ENCODE measurements around the gene SSTR4.

GRCh38 chr20:23050847-23051627 is 15.9 kb downstream of the SSTR4 start:
- TF ChIP-seq EZH2phosphoT487 (IDR thresholded peaks at IDR 0.05; ENCODE audit: insufficient read depth, low read depth) (no peak), EZH2 (IDR thresholded peaks at IDR 0.05; ENCODE audit: insufficient read depth, poor library complexity, severe bottlenecking) (no peak)
